Activated B cell treated with CpG ODN at 0.5 μM for 24 hours (primary cell): ENCODE measurements around the gene NUP107. TPM values are rescaled to one million over a fixed set of nuclear protein-coding genes. Genes with fewer than 3 reads are reported as not detected.

Source experiments
- ATAC-seq: fragments of 200-7000 bp; cut with Tn5 transposase; one replicate; pipeline ENCODE4 v1.10.0; 2021; ENCODE audit warnings: low read depth, mild to moderate bottlenecking, moderate library complexity
- CTCF ChIA-PET: fragments of 350-600 bp; sonication (Branson Sonifier 250); formaldehyde crosslinking; loops from one replicate; lab custom pipeline; 2021; ENCODE audit warnings: antibody characterized with exemption; lab: Charles Lee
- POLR2A ChIA-PET: fragments of 350-600 bp; sonication (Branson Sonifier 250); formaldehyde crosslinking; loops from one replicate; lab custom pipeline; 2021; ENCODE audit warnings: antibody characterized with exemption; lab: Charles Lee
- DNase-seq: peaks from one replicate; pipeline ENCODE4 v3.0.0; 2022
- H3K27ac Mint-ChIP-seq: one replicate; pipeline ENCODE4 v1.8.0; 2020; ENCODE audit warnings: mixed read lengths
- H3K27me3 Mint-ChIP-seq: one replicate; pipeline ENCODE4 v1.8.0; 2021; ENCODE audit warnings: mixed read lengths
- H3K36me3 Mint-ChIP-seq: one replicate; pipeline ENCODE4 v1.8.0; 2021; ENCODE audit warnings: low read depth, mixed read lengths
- H3K4me1 Mint-ChIP-seq: one replicate; pipeline ENCODE4 v1.8.0; 2021; ENCODE audit warnings: mixed read lengths
- H3K4me3 Mint-ChIP-seq: one replicate; pipeline ENCODE4 v1.8.0; 2020; ENCODE audit warnings: mild to moderate bottlenecking, mixed read lengths
- H3K9me3 Mint-ChIP-seq: one replicate; pipeline ENCODE4 v1.8.0; 2020; ENCODE audit warnings: mixed read lengths
- CTCF ChIP-seq: fragments of 200-600 bp; IDR thresholded peaks from one replicate; pipeline ENCODE4 v1.8.0; 2022; ENCODE audit warnings: antibody characterized with exemption, mild to moderate bottlenecking
- intact Hi-C: fragments of 100-400 bp; cut with micrococcal nuclease; formaldehyde crosslinking; loops from one replicate; pipeline ENCODE4 v1.15.1; 2024
- total RNA-seq: library from RNA; stranded (reverse); gene quantifications from 2 replicates; pipeline ENCODE4 v1.2.3, GENCODE V29; 2022

Gene NUP107
- total RNA-seq, 1 donor from 2014 or later, result 90.8 TPM

GRCh38 chr12:68776976-68777610 is 90.3 kb downstream of the NUP107 start:
- intact Hi-C loops, result no loop called here
- Mint-ChIP-seq H3K4me3 (no peak overlapping the region), H3K27ac (no peak overlapping the region), H3K4me1 (peaks cover 19% of the 10 kb centered on the region), H3K27me3 (no peaks in the 10 kb centered on the region), H3K36me3 (no peaks in the 10 kb centered on the region), H3K9me3 (no peaks in the 10 kb centered on the region)
- TF ChIP-seq CTCF, result no peak
- DNase-seq (no peak), ATAC-seq (no peak)
- POLR2A ChIA-PET, result no interaction called here
- CTCF ChIA-PET, result no interaction called here

- no peak for ATAC-seq
- Mint-ChIP-seq H3K27me3 (no peaks in the 10 kb centered on the region), H3K4me1 (no peaks in the 10 kb centered on the region), H3K27ac (no peak overlapping the region), H3K9me3 (no peaks in the 10 kb centered on the region), H3K4me3 (no peak overlapping the region), H3K36me3 (no peaks in the 10 kb centered on the region)
- POLR2A ChIA-PET, result no interaction called here
- intact Hi-C loops, result no loop called here
- no peak for TF ChIP-seq CTCF
- CTCF ChIA-PET, result no interaction called here
- DNase-seq, result no peak
These were observed 92.5 kb downstream of the NUP107 start for GRCh38 chr12:68779280-68779679.

GRCh38 chr12:68780731-68781130 is 94.0 kb downstream of the NUP107 start:
- POLR2A ChIA-PET, result no interaction called here
- CTCF ChIA-PET, result interaction anchor here (0.7 kb wide), 1 partner anchor 121 kb away, joined by 3 read pairs; no protein-coding TSS in a partner anchor

GRCh38 chr12:68781728-68782127 is 95.0 kb downstream of the NUP107 start:
- Mint-ChIP-seq H3K36me3 (no peaks in the 10 kb centered on the region), H3K27me3 (no peaks in the 10 kb centered on the region), H3K27ac (no peak overlapping the region), H3K9me3 (no peaks in the 10 kb centered on the region), H3K4me1 (no peaks in the 10 kb centered on the region), H3K4me3 (no peak overlapping the region)
- ChIA-PET POLR2A (no interaction called here), CTCF (no interaction called here)
- DNase-seq, result no peak
- no peak for ATAC-seq
- intact Hi-C loops, result no loop called here
- no peak for TF ChIP-seq CTCF

More at GRCh38 chr12:68780731-68781130, 94.0 kb downstream of the NUP107 start:
- no peak for TF ChIP-seq CTCF
- Mint-ChIP-seq H3K36me3 (no peaks in the 10 kb centered on the region), H3K27me3 (no peaks in the 10 kb centered on the region), H3K27ac (no peak overlapping the region), H3K9me3 (no peaks in the 10 kb centered on the region), H3K4me3 (no peak overlapping the region), H3K4me1 (no peaks in the 10 kb centered on the region)
- intact Hi-C loops, result no loop called here
- no peak for ATAC-seq
- no peak for DNase-seq

GRCh38 chr12:68784015-68784414 is 97.2 kb downstream of the NUP107 start:
- no peak for DNase-seq
- Mint-ChIP-seq H3K4me1 (peaks cover 10% of the 10 kb centered on the region), H3K27me3 (no peaks in the 10 kb centered on the region), H3K9me3 (no peaks in the 10 kb centered on the region), H3K36me3 (no peaks in the 10 kb centered on the region), H3K27ac (no peak overlapping the region), H3K4me3 (no peak overlapping the region)
- ATAC-seq, result no peak
- TF ChIP-seq CTCF, result no peak
- ChIA-PET POLR2A (no interaction called here), CTCF (no interaction called here)
- intact Hi-C loops, result no loop called here
